Measurements from ENCODE around the gene VTCN1.

The VTCN1 gene

GRCh38 chr1:117121589-117122329 lies 89.0 kb downstream of the VTCN1 start, which contains the start of gene TRIM45 (continued):
- TF ChIP-seq ZNF777 (tag by site-specific recombination; IDR thresholded peaks at IDR 0.05; ENCODE audit: borderline replicate concordance) (peak; percentile 89; the same call in 1 of the 2 replicates), ZBTB1 (tag by site-specific recombination; IDR thresholded peaks at IDR 0.05) (no peak), ZNF398 (tag by site-specific recombination; IDR thresholded peaks at IDR 0.05) (no peak), ZNF140 (tag by site-specific recombination; IDR thresholded peaks at IDR 0.05) (no peak), SP2 (tag by site-specific recombination; IDR thresholded peaks at IDR 0.05) (peak; percentile 98), KLF8 (tag by site-specific recombination; IDR thresholded peaks at IDR 0.05) (peak; percentile 49; the same call in 1 of the 2 replicates), ZNF350 (tag by site-specific recombination; IDR thresholded peaks at IDR 0.05) (no peak), GLIS1 (tag by site-specific recombination; IDR thresholded peaks at IDR 0.05) (peak; percentile 23; the same call in 1 of the 2 replicates), PRDM6 (tag by site-specific recombination; IDR thresholded peaks at IDR 0.05) (no peak), ZNF16 (tag by site-specific recombination; IDR thresholded peaks at IDR 0.05; ENCODE audit: low read depth) (peak; percentile 93), ZNF521 (tag by site-specific recombination; IDR thresholded peaks at IDR 0.05) (no peak), REST (tag by site-specific recombination; IDR thresholded peaks at IDR 0.05) (no peak), ZNF266 (tag by site-specific recombination; IDR thresholded peaks at IDR 0.05; ENCODE audit: low read depth) (no peak; the same call in 1 of the 2 replicates), ZEB2 (tag by site-specific recombination; IDR thresholded peaks at IDR 0.05) (0 out of 2 replicates have a peak, but pooled peaks have one; percentile 9), ZNF391 (tag by site-specific recombination; IDR thresholded peaks at IDR 0.05; ENCODE audit: borderline replicate concordance, low read depth) (peak; percentile 80; the same call in 1 of the 2 replicates), ZNF280D (tag by site-specific recombination; IDR thresholded peaks at IDR 0.05) (no peak), ZFP37 (tag by site-specific recombination; IDR thresholded peaks at IDR 0.05) (peak; percentile 19; the same call in 1 of the 2 replicates), ZNF529 (tag by site-specific recombination; IDR thresholded peaks at IDR 0.05; ENCODE audit: insufficient replicate concordance) (no peak), MEIS1 (CRISPR knock-in tag; IDR thresholded peaks at IDR 0.05; ENCODE audit: borderline replicate concordance) (no peak), ZNF792 (tag by site-specific recombination; IDR thresholded peaks at IDR 0.05) (no peak; the same call in 1 of the 2 replicates), ZNF658 (tag by site-specific recombination; IDR thresholded peaks at IDR 0.05) (no peak), ZBTB48 (tag by site-specific recombination; IDR thresholded peaks at IDR 0.05) (0 out of 2 replicates have a peak, but pooled peaks have one; percentile 22), ZNF426 (tag by site-specific recombination; IDR thresholded peaks at IDR 0.05) (no peak), ZNF148 (tag by site-specific recombination; IDR thresholded peaks at IDR 0.05; ENCODE audit: borderline replicate concordance) (no peak)
